ENCODE data around the gene CENPU.

CENPU gene

DNA sequence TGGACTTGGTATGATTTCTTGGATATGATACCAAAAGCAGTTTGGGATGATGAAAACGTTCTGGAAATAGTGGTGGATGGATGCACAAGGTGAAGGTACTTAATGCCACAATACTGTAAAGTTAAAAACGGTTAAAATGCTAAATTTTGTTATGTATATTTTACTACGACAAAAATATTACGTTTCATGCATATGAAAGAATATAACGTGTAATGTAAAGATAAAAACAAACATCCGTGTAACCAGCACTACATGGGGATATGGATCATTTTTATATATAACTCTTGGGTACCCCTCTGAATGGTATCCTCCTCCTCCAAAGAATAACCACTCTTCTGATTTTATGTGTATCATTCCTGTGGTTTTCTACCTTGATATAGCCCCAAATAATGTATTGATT is 862 bp upstream of the CENPU start:
- no peak for DNase-seq (ENCODE audit: extremely low spot score)
- CTCF ChIA-PET: interaction anchor here (0.7 to 1.0 kb wide), 2 partner anchors 11 to 80 kb away, joined by 4 to 8 read pairs; no protein-coding TSS in a partner anchor
- POLR2A ChIA-PET: interaction anchor here (0.7 to 2.8 kb wide), 25 partner anchors 8 to 747 kb away, joined by 3 to 43 read pairs (median 4); partner anchors contain the start of genes CASP3, HELT and PRIMPOL
- TF ChIP-seq HDGF (IDR thresholded peaks at IDR 0.05; ENCODE audit: borderline replicate concordance): no peak
- no peak for TF ChIP-seq NFRKB (IDR thresholded peaks at IDR 0.05)
- TF ChIP-seq FOXK2 (IDR thresholded peaks at IDR 0.05): no peak
- no peak for TF ChIP-seq ARNT (IDR thresholded peaks at IDR 0.05)
- TF ChIP-seq BHLHE40 (IDR thresholded peaks at IDR 0.05; ENCODE audit: borderline replicate concordance): no peak
- TF ChIP-seq ELF4 (IDR thresholded peaks at IDR 0.05): no peak
- TF ChIP-seq ZNF384 (IDR thresholded peaks at IDR 0.05): no peak
- TF ChIP-seq LEF1 (IDR thresholded peaks at IDR 0.05; ENCODE audit: borderline replicate concordance): no peak
- no peak for TF ChIP-seq FOXM1 (IDR thresholded peaks at IDR 0.05; ENCODE audit: borderline replicate concordance)
- no peak for TF ChIP-seq SUZ12 (IDR thresholded peaks at IDR 0.05)
- no peak for TF ChIP-seq FOXA1 (IDR thresholded peaks at IDR 0.05)
- TF ChIP-seq SP1 (IDR thresholded peaks at IDR 0.05): no peak
- no peak for TF ChIP-seq TARDBP (IDR thresholded peaks at IDR 0.05)
- no peak for TF ChIP-seq CTBP1 (IDR thresholded peaks at IDR 0.05; ENCODE audit: borderline replicate concordance)
- no peak for TF ChIP-seq L3MBTL2 (conservative IDR thresholded peaks at IDR 0.05)
- TF ChIP-seq, protein P1, sequence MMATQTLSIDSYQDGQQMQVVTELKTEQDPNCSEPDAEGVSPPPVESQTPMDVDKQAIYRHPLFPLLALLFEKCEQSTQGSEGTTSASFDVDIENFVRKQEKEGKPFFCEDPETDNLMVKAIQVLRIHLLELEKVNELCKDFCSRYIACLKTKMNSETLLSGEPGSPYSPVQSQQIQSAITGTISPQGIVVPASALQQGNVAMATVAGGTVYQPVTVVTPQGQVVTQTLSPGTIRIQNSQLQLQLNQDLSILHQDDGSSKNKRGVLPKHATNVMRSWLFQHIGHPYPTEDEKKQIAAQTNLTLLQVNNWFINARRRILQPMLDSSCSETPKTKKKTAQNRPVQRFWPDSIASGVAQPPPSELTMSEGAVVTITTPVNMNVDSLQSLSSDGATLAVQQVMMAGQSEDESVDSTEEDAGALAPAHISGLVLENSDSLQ (IDR thresholded peaks at IDR 0.05): no peak

DNA sequence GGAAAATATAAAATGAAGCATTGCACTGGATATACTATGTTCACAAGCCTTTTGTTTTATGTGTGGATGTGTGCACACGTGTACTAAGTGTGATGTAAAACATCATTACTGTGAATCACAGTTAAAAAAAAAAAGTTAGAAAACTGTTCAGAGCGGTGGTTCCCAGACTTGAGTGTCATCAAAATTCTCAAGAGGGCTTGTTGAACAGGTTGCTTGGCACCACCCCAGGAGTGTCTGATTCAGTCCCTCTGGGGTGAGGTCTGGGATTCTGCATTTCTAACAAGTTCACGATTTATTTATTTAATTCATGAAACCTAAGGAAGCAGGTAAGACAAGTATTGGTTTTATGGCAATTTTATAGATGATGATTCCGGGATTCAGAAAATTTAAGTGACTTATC is 1.8 kb downstream of the CENPU start:
- CTCF ChIA-PET: no interaction called here
- no peak for TF ChIP-seq SP1 (IDR thresholded peaks at IDR 0.05)
- TF ChIP-seq BHLHE40 (IDR thresholded peaks at IDR 0.05; ENCODE audit: borderline replicate concordance): no peak
- TF ChIP-seq FOXK2 (IDR thresholded peaks at IDR 0.05): no peak
- TF ChIP-seq, protein P1 (IDR thresholded peaks at IDR 0.05): no peak
- TF ChIP-seq CTBP1 (IDR thresholded peaks at IDR 0.05; ENCODE audit: borderline replicate concordance): no peak
- no peak for TF ChIP-seq NFRKB (IDR thresholded peaks at IDR 0.05)
- no peak for TF ChIP-seq HDGF (IDR thresholded peaks at IDR 0.05; ENCODE audit: borderline replicate concordance)
- no peak for TF ChIP-seq L3MBTL2 (conservative IDR thresholded peaks at IDR 0.05)
- TF ChIP-seq LEF1 (IDR thresholded peaks at IDR 0.05; ENCODE audit: borderline replicate concordance): no peak
- no peak for TF ChIP-seq ZNF384 (IDR thresholded peaks at IDR 0.05)
- TF ChIP-seq FOXM1 (IDR thresholded peaks at IDR 0.05; ENCODE audit: borderline replicate concordance): no peak
- no peak for TF ChIP-seq FOXA1 (IDR thresholded peaks at IDR 0.05)
- no peak for TF ChIP-seq ELF4 (IDR thresholded peaks at IDR 0.05)
- no peak for TF ChIP-seq ARNT (IDR thresholded peaks at IDR 0.05)
- TF ChIP-seq SUZ12 (IDR thresholded peaks at IDR 0.05): no peak
- no peak for TF ChIP-seq TARDBP (IDR thresholded peaks at IDR 0.05)
- POLR2A ChIA-PET: interaction anchor here (0.7 to 2.8 kb wide), 3 partner anchors 9 to 194 kb away, joined by 3 to 43 read pairs (median 3); no protein-coding TSS in a partner anchor
- DNase-seq (ENCODE audit: extremely low spot score): no peak

DNA sequence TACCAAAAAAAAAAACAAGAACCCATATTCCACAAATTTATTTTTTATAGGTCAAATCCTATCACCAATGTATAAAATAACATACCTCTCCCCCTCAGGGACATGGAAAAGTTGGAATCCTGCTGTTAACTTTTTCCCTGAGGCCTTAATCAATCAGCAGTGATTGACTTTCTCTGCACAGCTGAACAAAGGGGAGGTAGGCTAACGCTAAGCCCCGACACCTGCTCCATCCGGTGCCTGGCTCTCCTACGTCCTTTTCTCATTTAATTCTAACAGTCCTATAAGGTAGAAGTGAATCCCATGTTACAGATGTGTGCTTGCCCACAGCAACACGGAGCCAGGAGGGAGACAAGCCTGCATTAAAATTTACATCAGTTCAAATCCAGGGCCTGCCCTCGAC is 2.8 kb downstream of the CENPU start:
- TF ChIP-seq ELF4 (IDR thresholded peaks at IDR 0.05): no peak
- TF ChIP-seq SP1 (IDR thresholded peaks at IDR 0.05): no peak
- TF ChIP-seq FOXM1 (IDR thresholded peaks at IDR 0.05; ENCODE audit: borderline replicate concordance): no peak
- TF ChIP-seq ARNT (IDR thresholded peaks at IDR 0.05): no peak
- no peak for TF ChIP-seq SUZ12 (IDR thresholded peaks at IDR 0.05)
- TF ChIP-seq FOXK2 (IDR thresholded peaks at IDR 0.05): no peak
- TF ChIP-seq TARDBP (IDR thresholded peaks at IDR 0.05): no peak
- TF ChIP-seq, protein P1 (IDR thresholded peaks at IDR 0.05): no peak
- TF ChIP-seq BHLHE40 (IDR thresholded peaks at IDR 0.05; ENCODE audit: borderline replicate concordance): no peak
- no peak for TF ChIP-seq NFRKB (IDR thresholded peaks at IDR 0.05)
- TF ChIP-seq FOXA1 (IDR thresholded peaks at IDR 0.05): no peak
- TF ChIP-seq ZNF384 (IDR thresholded peaks at IDR 0.05): no peak
- no peak for TF ChIP-seq L3MBTL2 (conservative IDR thresholded peaks at IDR 0.05)
- TF ChIP-seq CTBP1 (IDR thresholded peaks at IDR 0.05; ENCODE audit: borderline replicate concordance): no peak
- ChIA-PET POLR2A (interaction anchor here (0.9 kb wide), 1 partner anchor 8 kb away, joined by 3 read pairs; no protein-coding TSS in a partner anchor), CTCF (interaction anchor here (0.6 kb wide), 1 partner anchor 467 kb away, joined by 3 read pairs; no protein-coding TSS in a partner anchor)
- DNase-seq (ENCODE audit: extremely low spot score): no peak

DNA sequence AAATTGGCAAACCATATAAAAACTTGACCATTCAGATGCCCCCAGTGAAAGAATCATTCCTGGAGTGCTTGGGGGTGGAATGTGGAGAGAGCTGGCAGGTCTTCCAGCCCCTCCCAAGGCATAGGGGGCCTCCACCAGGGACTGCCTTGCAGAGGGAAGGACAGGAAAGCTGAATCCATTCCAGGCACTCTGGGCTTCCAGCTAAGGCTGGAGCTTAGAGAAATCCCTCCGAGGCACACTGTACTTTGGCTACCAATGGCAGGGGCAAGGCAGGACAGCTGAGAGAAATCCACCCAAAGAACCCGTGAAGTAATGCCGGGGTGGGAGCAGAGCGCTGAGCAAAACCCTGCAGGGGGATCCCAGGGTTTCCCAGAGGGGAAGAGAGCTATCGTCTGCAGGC is 4.0 kb downstream of the CENPU start:
- DNase-seq (ENCODE audit: extremely low spot score): no peak
- TF ChIP-seq, protein P1 (IDR thresholded peaks at IDR 0.05): no peak
- TF ChIP-seq SP1 (IDR thresholded peaks at IDR 0.05) (no peak), HDGF (IDR thresholded peaks at IDR 0.05; ENCODE audit: borderline replicate concordance) (no peak), FOXM1 (IDR thresholded peaks at IDR 0.05; ENCODE audit: borderline replicate concordance) (no peak), FOXK2 (IDR thresholded peaks at IDR 0.05) (no peak), NFRKB (IDR thresholded peaks at IDR 0.05) (no peak), LEF1 (IDR thresholded peaks at IDR 0.05; ENCODE audit: borderline replicate concordance) (no peak), ELF4 (IDR thresholded peaks at IDR 0.05) (no peak), BHLHE40 (IDR thresholded peaks at IDR 0.05; ENCODE audit: borderline replicate concordance) (no peak), ZNF384 (IDR thresholded peaks at IDR 0.05) (no peak), CTBP1 (IDR thresholded peaks at IDR 0.05; ENCODE audit: borderline replicate concordance) (no peak), FOXA1 (IDR thresholded peaks at IDR 0.05) (no peak), TARDBP (IDR thresholded peaks at IDR 0.05) (no peak), ARNT (IDR thresholded peaks at IDR 0.05) (no peak), SUZ12 (IDR thresholded peaks at IDR 0.05) (no peak), L3MBTL2 (conservative IDR thresholded peaks at IDR 0.05) (no peak)
- ChIA-PET CTCF (interaction anchor here (0.6 kb wide), 1 partner anchor 28 kb away, joined by 3 read pairs; no protein-coding TSS in a partner anchor), POLR2A (interaction anchor here (1.0 kb wide), 1 partner anchor 8 kb away, joined by 3 read pairs; no protein-coding TSS in a partner anchor)

DNA sequence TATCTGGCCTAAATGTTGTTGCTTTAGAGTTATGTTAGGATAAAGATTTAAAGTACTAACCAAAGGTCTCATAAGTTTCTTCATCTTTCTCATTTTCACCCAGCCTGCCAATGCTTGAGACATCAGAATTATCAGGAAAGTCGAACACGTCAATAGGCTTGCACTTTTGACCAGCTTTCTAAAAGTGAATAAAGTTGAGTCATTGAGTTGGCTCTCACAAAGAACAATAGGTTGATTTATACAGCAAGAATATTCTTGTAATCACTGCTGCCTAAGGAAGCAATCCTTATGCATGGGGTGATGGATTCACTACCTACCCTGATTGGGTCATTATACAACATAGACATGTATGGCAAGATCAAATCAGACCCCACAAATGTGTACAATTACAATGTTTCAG is 5.0 kb downstream of the CENPU start:
- no peak for DNase-seq (ENCODE audit: extremely low spot score)
- ChIA-PET POLR2A (no interaction called here), CTCF (interaction anchor here (0.8 kb wide), 1 partner anchor 294 kb away, joined by 3 read pairs; no protein-coding TSS in a partner anchor)
- TF ChIP-seq L3MBTL2 (conservative IDR thresholded peaks at IDR 0.05): no peak
- no peak for TF ChIP-seq ARNT (IDR thresholded peaks at IDR 0.05)
- TF ChIP-seq FOXK2 (IDR thresholded peaks at IDR 0.05): no peak
- TF ChIP-seq NFRKB (IDR thresholded peaks at IDR 0.05): no peak
